CD4-positive, alpha-beta memory T cell (primary cell): ENCODE measurements around the gene FASTK. TPM values are rescaled to one million over a fixed set of nuclear protein-coding genes. Genes with fewer than 3 reads are reported as not detected.
"Not testable (repeated sequence)": the region's sequence is repeated elsewhere in the genome, so short reads cannot be mapped to it uniquely, and the experiment has no call there.

Source experiments
- CTCF ChIA-PET: fragments of 350-600 bp; sonication (Branson Sonifier 250); formaldehyde crosslinking; loops from one replicate; lab custom pipeline; 2021; ENCODE audit warnings: inconsistent platforms; ENCODE audit not compliant: partially characterized antibody; lab: Charles Lee
- POLR2A ChIA-PET: fragments of 350-600 bp; sonication (Branson Sonifier 250); formaldehyde crosslinking; loops from one replicate; lab custom pipeline; 2021; ENCODE audit not compliant: partially characterized antibody; lab: Charles Lee
- DNase-seq, 5 donors: peaks; one replicate each; pipeline versions ENCODE4 v3.0.0 to v3.0.0-alpha.2; 2020 to 2022; ENCODE audit warnings: mixed read lengths in 1 of 5
- H3K27ac ChIP-seq: one replicate; pipeline ENCODE4 v1.7.0; 2013; ENCODE audit warnings: low read depth, low read length
- H3K27me3 ChIP-seq: 2 replicates; pipeline ENCODE4 v1.7.0; 2013; ENCODE audit warnings: mild to moderate bottlenecking, low read length, moderate library complexity; ENCODE audit not compliant: insufficient read depth
- H3K36me3 ChIP-seq: 2 replicates; pipeline ENCODE4 v1.7.0; 2013; ENCODE audit warnings: mild to moderate bottlenecking, low read length, moderate library complexity; ENCODE audit not compliant: insufficient read depth
- H3K4me1 ChIP-seq: 2 replicates; pipeline ENCODE4 v1.7.0; 2013; ENCODE audit warnings: mild to moderate bottlenecking, low read length, moderate library complexity; ENCODE audit not compliant: insufficient read depth
- H3K4me3 ChIP-seq, 2 donors: one replicate each; pipeline ENCODE4 v1.7.0; 2013; ENCODE audit warnings: low read length in 2 of 2, mild to moderate bottlenecking in 1 of 2
- H3K9me3 ChIP-seq, 2 donors: one replicate each; pipeline ENCODE4 v1.7.0; 2013; ENCODE audit warnings: low read length in 2 of 2, control low read depth in 1 of 2; ENCODE audit not compliant: control insufficient read depth in 1 of 2
- H3K27ac Mint-ChIP-seq, 7 donors: one replicate each; pipeline ENCODE4 v1.8.0; 2020 to 2021; ENCODE audit warnings: mixed read lengths in 7 of 7, mild to moderate bottlenecking in 6 of 7, inconsistent platforms in 3 of 7, moderate library complexity in 3 of 7
- H3K27me3 Mint-ChIP-seq, 2 donors: one replicate each; pipeline ENCODE4 v1.8.0; 2020 to 2021; ENCODE audit warnings: mixed read lengths in 2 of 2
- H3K36me3 Mint-ChIP-seq, 2 donors: one replicate each; pipeline ENCODE4 v1.8.0; 2020 to 2021; ENCODE audit warnings: mixed read lengths in 2 of 2, inconsistent platforms in 1 of 2, mild to moderate bottlenecking in 1 of 2
- H3K4me1 Mint-ChIP-seq, 4 donors: one replicate each; pipeline ENCODE4 v1.8.0; 2020 to 2021; ENCODE audit warnings: mixed read lengths in 4 of 4, mild to moderate bottlenecking in 1 of 4
- H3K4me3 Mint-ChIP-seq, 8 donors: one replicate each; pipeline ENCODE4 v1.8.0; 2020 to 2021; ENCODE audit warnings: mixed read lengths in 8 of 8, mild to moderate bottlenecking in 7 of 8, moderate library complexity in 6 of 8, inconsistent platforms in 3 of 8
- H3K9me3 Mint-ChIP-seq, 8 donors: one replicate each; pipeline ENCODE4 v1.8.0; 2020 to 2021; ENCODE audit warnings: mixed read lengths in 8 of 8, mild to moderate bottlenecking in 5 of 8, inconsistent platforms in 3 of 8, moderate library complexity in 1 of 8
- intact Hi-C: fragments of 100-400 bp; cut with micrococcal nuclease; formaldehyde crosslinking; loops from one replicate; pipeline ENCODE4 v1.15.1; 2023
- polyA plus RNA-seq, 2 donors: library from polyadenylated mRNA; unstranded; fragments of 300-500 nt; fragmentation: Illumina TruSeq; gene quantifications; one replicate each; pipeline ENCODE4 v1.2.3, GENCODE V29; 2021
- total RNA-seq, 2 experiments: library from RNA; stranded (reverse); gene quantifications; one replicate each; pipeline ENCODE4 v1.2.3, GENCODE V29; 2021

FASTK gene
- total and polyA plus RNA-seq, 4 experiments from 2014 or later, result 51.2 to 126 (median 92.5) TPM

DNA sequence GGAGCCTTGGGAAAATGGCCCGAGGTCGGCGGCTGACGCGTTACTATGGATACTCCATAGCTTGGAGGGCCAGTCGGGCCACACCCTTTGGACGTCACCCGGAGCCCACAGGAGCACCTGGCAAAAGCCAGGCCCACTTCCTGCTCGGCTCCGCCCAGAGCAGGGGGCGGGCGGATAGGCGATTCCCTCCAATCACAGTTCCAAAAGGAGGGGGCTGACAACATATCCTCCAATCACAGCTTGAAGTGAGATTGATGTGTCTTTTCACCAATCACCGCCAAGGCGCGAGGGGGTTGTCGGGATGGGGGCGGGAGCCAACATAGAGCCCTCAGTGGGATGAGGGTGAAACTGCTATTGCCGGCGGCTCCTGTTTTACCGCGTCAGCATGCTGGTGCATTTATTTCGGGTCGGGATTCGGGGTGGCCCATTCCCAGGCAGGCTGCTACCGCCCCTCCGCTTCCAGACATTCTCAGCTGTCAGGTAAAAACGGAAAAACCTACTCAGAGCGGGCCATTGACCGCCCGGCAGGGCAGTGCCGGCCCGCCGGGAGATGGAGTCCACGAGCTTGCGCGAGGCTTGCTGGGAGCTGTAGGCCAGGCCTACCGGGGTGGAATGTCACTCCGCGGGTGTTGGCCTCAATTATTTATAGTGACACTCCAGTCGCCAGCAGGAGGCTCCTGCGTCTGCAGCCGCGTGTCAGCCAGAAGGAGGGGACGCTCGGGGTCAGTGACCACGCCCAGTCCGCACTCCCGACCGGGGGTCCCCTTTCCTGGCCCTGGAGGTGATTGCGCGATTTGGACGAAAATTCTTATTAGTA lies 52.3 kb downstream of the FASTK start, which contains the start of gene ABCB8:
Gene ABCB8 (plus strand): TSS at position 320 of the 817 bp plus-strand sequence. CDS start 66 bp downstream, at position 386.
- Histone ChIP-seq H3K27me3 (no peaks in the 10 kb centered on the region), H3K9me3 (no peaks in the 10 kb centered on the region), H3K27ac (peak within 1 kb of the TSS; percentile 88), H3K4me1 (peaks cover 21% of the 10 kb centered on the region), H3K36me3 (peaks cover 11% of the 10 kb centered on the region), H3K4me3 (peak within 1 kb of the TSS; percentile 84 to 88)
- peak; percentile 99 to 100 (median 99) for DNase-seq
- H3K27me3 Mint-ChIP-seq, result no peaks in the 10 kb centered on the region
- peak within 1 kb of the TSS; percentile 99 to 100 (median 99) for H3K27ac Mint-ChIP-seq
- intact Hi-C loops, result loop anchor here (1.0 kb wide), 6 partner anchors 10 to 623 kb away; partner anchors contain the start of gene TMUB1
- peaks cover 13 to 28% (median 21%) of the 10 kb centered on the region in 4 donors for H3K4me1 Mint-ChIP-seq
- H3K4me3 Mint-ChIP-seq, result peak within 1 kb of the TSS; percentile 92 to 97 (median 95)
- CTCF ChIA-PET, result interaction anchor here (0.7 to 4.4 kb wide), 17 partner anchors 10 to 152 kb away, joined by 3 to 44 read pairs (median 6); partner anchors contain the start of gene TMUB1
- H3K9me3 Mint-ChIP-seq, result no peaks in the 10 kb centered on the region
- H3K36me3 Mint-ChIP-seq, result peaks cover 6 to 18% of the 10 kb centered on the region in 2 donors
- POLR2A ChIA-PET, result interaction anchor here (0.8 to 2.8 kb wide), 19 partner anchors 15 to 313 kb away, joined by 3 to 182 read pairs (median 4); partner anchors contain the start of genes ASIC3, CDK5, FASTK and NUB1

DNA sequence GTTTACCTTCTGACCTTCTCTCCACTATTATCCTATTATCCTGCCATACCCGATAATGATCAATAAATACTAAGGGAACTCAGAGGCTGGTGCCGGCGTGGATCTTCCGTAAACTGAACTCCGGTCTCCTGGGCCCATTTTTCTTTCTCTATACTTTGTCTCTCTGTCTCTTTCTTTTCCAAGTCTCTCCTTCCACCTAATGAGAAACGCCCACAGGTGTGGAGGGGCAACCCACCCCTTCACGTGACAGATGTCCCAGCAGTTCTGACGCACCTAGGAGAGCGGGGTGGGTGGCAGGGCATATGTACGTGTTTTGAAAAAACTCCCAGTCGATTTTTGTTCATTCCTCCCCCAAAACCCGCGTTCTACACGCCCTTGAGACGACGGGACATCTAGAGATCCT lies 52.9 kb downstream of the FASTK start:
- not testable (repeated sequence) for H3K36me3 ChIP-seq, H3K9me3 Mint-ChIP-seq, H3K27me3 ChIP-seq, DNase-seq, H3K9me3 ChIP-seq, H3K27me3 Mint-ChIP-seq
- Histone ChIP-seq H3K27ac (peak overlapping the region; percentile 88), H3K4me3 (peak overlapping the region; percentile 61 to 84), H3K4me1 (peaks cover 21% of the 10 kb centered on the region)
- Mint-ChIP-seq H3K36me3 (peaks cover 6 to 16% of the 10 kb centered on the region in 2 donors), H3K4me3 (peak overlapping the region; percentile 92 to 97 (median 95)), H3K27ac (peak overlapping the region; percentile 99 to 100 (median 99)), H3K4me1 (peaks cover 13 to 28% (median 20%) of the 10 kb centered on the region in 4 donors)
- CTCF ChIA-PET, result interaction anchor here (0.8 to 4.4 kb wide), 15 partner anchors 10 to 151 kb away, joined by 3 to 44 read pairs (median 6); partner anchors contain the start of gene TMUB1
- intact Hi-C loops, result loop anchor here (1.0 kb wide), 6 partner anchors 9 to 622 kb away; partner anchors contain the start of gene TMUB1
- POLR2A ChIA-PET, result interaction anchor here (0.8 to 2.8 kb wide), 15 partner anchors 14 to 84 kb away, joined by 3 to 182 read pairs (median 6); partner anchors contain the start of genes ASIC3, CDK5, FASTK and SLC4A2

- not testable (repeated sequence) for H3K9me3 ChIP-seq
- H3K27ac Mint-ChIP-seq, result peak overlapping the region; percentile 99 to 100 (median 99)
Observed at GRCh38 chr7:151026771-151027727, 53.6 kb downstream of the FASTK start.

More at GRCh38 chr7:151026771-151027727, 53.6 kb downstream of the FASTK start:
- H3K4me1 ChIP-seq, result peaks cover 21% of the 10 kb centered on the region
- intact Hi-C loops, H3K9me3 Mint-ChIP-seq, H3K27me3 ChIP-seq, H3K36me3 ChIP-seq, DNase-seq, H3K27me3 Mint-ChIP-seq: not testable (repeated sequence)
- peak overlapping the region; percentile 88 for H3K27ac ChIP-seq
- ChIA-PET POLR2A (interaction anchor here (1.0 to 2.8 kb wide), 10 partner anchors 10 to 84 kb away, joined by 3 to 182 read pairs (median 11); partner anchors contain the start of genes ASIC3, CDK5, FASTK and SLC4A2), CTCF (interaction anchor here (1.0 to 4.4 kb wide), 5 partner anchors 9 to 151 kb away, joined by 3 to 44 read pairs (median 11); partner anchors contain the start of gene TMUB1)
- H3K4me3 ChIP-seq, result peak overlapping the region; percentile 61 to 84
- H3K4me1 Mint-ChIP-seq, result peaks cover 13 to 28% (median 20%) of the 10 kb centered on the region in 4 donors
- H3K36me3 Mint-ChIP-seq, result peaks cover 5 to 13% of the 10 kb centered on the region in 2 donors
- peak overlapping the region; percentile 92 to 97 (median 95) for H3K4me3 Mint-ChIP-seq

Other genes starting within 250 kb of the FASTK start
- gene AOC1, start 228.3 kb downstream of the FASTK start, total RNA-seq, result not detected
- gene AOC1, start 228.3 kb downstream of the FASTK start, polyA plus RNA-seq, result not detected
- 1 to 10 TPM; 2.3 to 2.6 TPM for gene KCNH2, start 102.5 kb downstream of the FASTK start, total RNA-seq
- 1 to 10 TPM; 1.8 to 2.4 TPM for gene KCNH2, start 102.5 kb downstream of the FASTK start, polyA plus RNA-seq
- gene NOS3, start 89.8 kb downstream of the FASTK start, total RNA-seq, result 1 to 10 TPM; 4.0 to 4.6 TPM
- gene NOS3, start 89.8 kb downstream of the FASTK start, polyA plus RNA-seq, result 10 to 100 TPM in 1 of 2 donors, 1 to 10 TPM in 1; 6.6 to 14.9 TPM
- gene ATG9B, start 56.3 kb downstream of the FASTK start, total RNA-seq, result 10 to 100 TPM; 29.3 to 29.9 TPM
- 10 to 100 TPM; 16.9 to 36.6 TPM for gene ATG9B, start 56.3 kb downstream of the FASTK start, polyA plus RNA-seq
- 10 to 100 TPM; 71.2 to 75.8 TPM for gene ABCB8, start 52.4 kb downstream of the FASTK start, total RNA-seq
- gene ABCB8, start 52.4 kb downstream of the FASTK start, polyA plus RNA-seq, result 10 to 100 TPM; 17.8 to 22.8 TPM
- 10 to 100 TPM; 10.6 to 11.6 TPM for gene ASIC3, start 32.3 kb downstream of the FASTK start, total RNA-seq
- not detected for gene ASIC3, start 32.3 kb downstream of the FASTK start, polyA plus RNA-seq
- gene CDK5, start 22.9 kb downstream of the FASTK start, total RNA-seq, result 1 to 10 TPM; 6.3 to 7.5 TPM
- 10 to 100 TPM; 10.8 to 15.2 TPM for gene CDK5, start 22.9 kb downstream of the FASTK start, polyA plus RNA-seq
- gene SLC4A2, start 21.2 kb downstream of the FASTK start, total RNA-seq, result 10 to 100 TPM; 82.7 to 84.7 TPM
- gene SLC4A2, start 21.2 kb downstream of the FASTK start, polyA plus RNA-seq, result 10 to 100 TPM; 12.8 to 24.3 TPM
- gene TMUB1, start 2.7 kb upstream of the FASTK start, total RNA-seq, result 10 to 100 TPM; 42.6 to 48.7 TPM
- 10 to 100 TPM; 48.9 to 66.7 TPM for gene TMUB1, start 2.7 kb upstream of the FASTK start, polyA plus RNA-seq
- 10 to 100 TPM; 52.9 to 65.8 TPM for gene AGAP3, start 5.7 kb upstream of the FASTK start, total RNA-seq
- 1 to 10 TPM; 3.0 to 9.5 TPM for gene AGAP3, start 5.7 kb upstream of the FASTK start, polyA plus RNA-seq
- gene GBX1, start 86.9 kb upstream of the FASTK start, total RNA-seq, result not detected
- gene GBX1, start 86.9 kb upstream of the FASTK start, polyA plus RNA-seq, result not detected
- not detected for gene ASB10, start 106.4 kb upstream of the FASTK start, total RNA-seq
- gene ASB10, start 106.4 kb upstream of the FASTK start, polyA plus RNA-seq, result not detected
- gene H2BK1, start 129.7 kb upstream of the FASTK start, total RNA-seq, result 1 to 10 TPM; 4.9 to 6.9 TPM
- gene H2BK1, start 129.7 kb upstream of the FASTK start, polyA plus RNA-seq, result not detected
- gene ABCF2, start 146.4 kb upstream of the FASTK start, total RNA-seq, result 10 to 100 TPM; 31.4 to 35.7 TPM
- gene ABCF2, start 146.4 kb upstream of the FASTK start, polyA plus RNA-seq, result 10 to 100 TPM; 33.0 to 37.3 TPM
- gene CHPF2, start 151.7 kb upstream of the FASTK start, total RNA-seq, result 10 to 100 TPM; 52.2 to 52.3 TPM
- gene CHPF2, start 151.7 kb upstream of the FASTK start, polyA plus RNA-seq, result 10 to 100 TPM; 25.3 to 28.6 TPM
- 1 to 10 TPM; 4.0 to 5.2 TPM for gene SMARCD3, start 167.9 kb upstream of the FASTK start, total RNA-seq
- gene SMARCD3, start 167.9 kb upstream of the FASTK start, polyA plus RNA-seq, result 1 to 10 TPM; 4.6 TPM